DOHH2 (cell line): ENCODE results near the gene SHISA3.
"Not testable (repeated sequence)": the region's sequence is repeated elsewhere in the genome, so short reads cannot be mapped to it uniquely, and the experiment has no call there.

Experiments used
- EZH2phosphoT487 ChIP-seq: fragments of 200-600 bp; sonication (generic); IDR thresholded peaks from 2 replicates; pipeline ENCODE4 v1.6.1; 2017; ENCODE audit warnings: borderline replicate concordance, mild to moderate bottlenecking, antibody characterized with exemption, low read length, moderate library complexity, mixed read lengths
- TF ChIP-seq, protein P1 (sequence below): fragments of 200-600 bp; sonication (generic); IDR thresholded peaks from one replicate; pipeline ENCODE4 v1.5.1; 2014; ENCODE audit warnings: antibody characterized with exemption, mild to moderate bottlenecking, low read depth, low read length; ENCODE audit not compliant: poor library complexity, severe bottlenecking

DNA sequence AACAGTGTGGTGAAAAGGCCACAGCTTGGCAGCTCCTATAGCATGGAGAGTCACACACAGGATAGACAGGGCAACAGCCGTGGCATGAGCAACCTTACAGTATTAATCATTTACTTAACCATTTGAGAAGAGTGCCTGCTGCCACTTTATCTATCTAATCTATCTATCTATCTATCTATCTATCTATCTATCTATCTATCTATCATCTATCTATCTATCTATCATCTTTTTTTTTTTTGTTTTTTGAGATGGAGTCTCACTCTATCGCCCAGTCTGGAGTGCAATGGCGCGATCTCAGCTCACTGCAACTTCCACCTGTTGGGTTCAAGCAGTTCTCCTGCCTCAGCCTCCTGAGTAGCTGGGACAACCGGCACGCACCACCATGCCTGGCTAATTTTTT lies 25.0 kb upstream of the SHISA3 start:
- TF ChIP-seq EZH2phosphoT487 = not testable (repeated sequence)
- TF ChIP-seq, protein P1, sequence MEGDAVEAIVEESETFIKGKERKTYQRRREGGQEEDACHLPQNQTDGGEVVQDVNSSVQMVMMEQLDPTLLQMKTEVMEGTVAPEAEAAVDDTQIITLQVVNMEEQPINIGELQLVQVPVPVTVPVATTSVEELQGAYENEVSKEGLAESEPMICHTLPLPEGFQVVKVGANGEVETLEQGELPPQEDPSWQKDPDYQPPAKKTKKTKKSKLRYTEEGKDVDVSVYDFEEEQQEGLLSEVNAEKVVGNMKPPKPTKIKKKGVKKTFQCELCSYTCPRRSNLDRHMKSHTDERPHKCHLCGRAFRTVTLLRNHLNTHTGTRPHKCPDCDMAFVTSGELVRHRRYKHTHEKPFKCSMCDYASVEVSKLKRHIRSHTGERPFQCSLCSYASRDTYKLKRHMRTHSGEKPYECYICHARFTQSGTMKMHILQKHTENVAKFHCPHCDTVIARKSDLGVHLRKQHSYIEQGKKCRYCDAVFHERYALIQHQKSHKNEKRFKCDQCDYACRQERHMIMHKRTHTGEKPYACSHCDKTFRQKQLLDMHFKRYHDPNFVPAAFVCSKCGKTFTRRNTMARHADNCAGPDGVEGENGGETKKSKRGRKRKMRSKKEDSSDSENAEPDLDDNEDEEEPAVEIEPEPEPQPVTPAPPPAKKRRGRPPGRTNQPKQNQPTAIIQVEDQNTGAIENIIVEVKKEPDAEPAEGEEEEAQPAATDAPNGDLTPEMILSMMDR = not testable (repeated sequence)
